HG03175 (cell line): Measurements from ENCODE around the gene IGFBPL1.

ENCODE experiments used
- ATAC-seq: cut with Tn5 transposase; IDR thresholded peaks from one replicate; pipeline ENCODE4 v1.9.1; 2021; ENCODE audit warnings: mild to moderate bottlenecking, moderate library complexity; ENCODE audit not compliant: unreplicated experiment

IGFBPL1 gene, protein sequence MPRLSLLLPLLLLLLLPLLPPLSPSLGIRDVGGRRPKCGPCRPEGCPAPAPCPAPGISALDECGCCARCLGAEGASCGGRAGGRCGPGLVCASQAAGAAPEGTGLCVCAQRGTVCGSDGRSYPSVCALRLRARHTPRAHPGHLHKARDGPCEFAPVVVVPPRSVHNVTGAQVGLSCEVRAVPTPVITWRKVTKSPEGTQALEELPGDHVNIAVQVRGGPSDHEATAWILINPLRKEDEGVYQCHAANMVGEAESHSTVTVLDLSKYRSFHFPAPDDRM

DNA sequence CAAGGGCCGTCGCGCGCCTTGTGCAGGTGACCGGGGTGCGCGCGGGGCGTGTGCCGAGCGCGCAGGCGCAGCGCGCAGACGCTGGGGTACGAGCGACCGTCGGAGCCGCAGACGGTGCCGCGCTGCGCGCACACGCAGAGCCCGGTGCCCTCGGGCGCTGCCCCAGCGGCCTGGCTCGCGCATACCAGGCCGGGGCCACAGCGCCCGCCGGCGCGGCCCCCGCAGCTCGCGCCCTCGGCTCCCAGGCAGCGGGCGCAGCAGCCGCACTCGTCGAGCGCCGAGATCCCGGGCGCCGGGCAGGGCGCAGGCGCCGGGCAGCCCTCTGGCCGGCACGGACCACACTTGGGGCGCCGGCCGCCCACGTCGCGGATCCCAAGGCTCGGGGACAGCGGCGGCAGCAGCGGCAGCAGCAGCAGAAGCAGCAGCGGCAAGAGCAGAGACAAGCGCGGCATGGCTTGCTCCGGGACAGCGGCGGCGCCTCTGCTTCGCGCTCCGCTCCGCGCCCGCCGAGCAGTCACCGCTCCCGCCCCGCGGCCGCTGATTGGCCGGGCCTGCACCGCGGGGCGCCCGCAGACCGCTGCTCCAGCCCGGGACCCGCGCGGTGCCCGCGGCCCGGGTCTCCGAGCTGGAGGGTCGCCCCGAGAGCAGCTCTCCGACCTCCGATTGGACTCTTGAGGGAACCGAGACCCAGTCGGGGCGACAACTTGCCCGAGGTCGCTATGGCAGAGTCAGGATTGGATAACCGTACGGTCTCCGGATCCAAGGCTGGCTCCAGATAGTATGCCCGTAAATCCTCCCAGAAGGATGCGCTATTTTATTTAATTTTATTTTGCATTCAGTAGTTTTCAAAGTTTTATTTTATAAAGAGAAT lies at the start of gene IGFBPL1:
Gene IGFBPL1, minus strand, starts transcription at position 482 of the 871 bp plus-strand sequence. Its CDS starts 30 bp downstream, at position 452.
- ATAC-seq: no peak

DNA sequence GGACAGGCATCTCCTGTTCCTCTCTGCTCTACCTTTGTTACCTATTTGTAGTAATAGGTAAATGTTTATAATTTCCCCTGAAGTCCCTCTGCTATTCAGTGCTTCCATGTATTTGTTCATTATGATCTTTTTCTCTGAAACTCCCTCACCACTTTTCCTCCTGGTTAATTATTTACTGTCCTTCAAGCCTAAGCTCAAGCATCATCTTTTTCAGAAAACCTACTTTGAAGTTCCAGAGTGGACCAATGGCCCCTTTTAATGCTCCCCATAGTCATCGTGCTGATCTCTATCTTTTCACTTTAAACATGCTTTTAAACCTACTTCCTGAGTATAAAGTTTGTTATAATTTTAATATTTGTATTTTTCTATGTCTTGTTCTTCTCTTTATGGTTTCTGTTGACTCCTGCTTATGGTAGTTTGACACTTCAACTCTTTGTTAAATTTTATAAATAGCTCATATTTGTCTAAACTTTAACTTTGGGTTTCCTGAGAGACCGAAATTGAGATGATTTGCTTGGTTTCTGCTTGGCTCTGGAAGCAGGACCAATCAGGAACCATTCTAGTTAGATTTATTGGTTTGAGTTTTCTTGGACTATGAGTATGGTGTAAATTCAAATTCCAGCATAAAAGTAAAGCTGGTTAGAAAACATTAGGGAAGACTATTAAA lies 48.5 kb upstream of the IGFBPL1 start:
- ATAC-seq: peak; percentile 67

DNA sequence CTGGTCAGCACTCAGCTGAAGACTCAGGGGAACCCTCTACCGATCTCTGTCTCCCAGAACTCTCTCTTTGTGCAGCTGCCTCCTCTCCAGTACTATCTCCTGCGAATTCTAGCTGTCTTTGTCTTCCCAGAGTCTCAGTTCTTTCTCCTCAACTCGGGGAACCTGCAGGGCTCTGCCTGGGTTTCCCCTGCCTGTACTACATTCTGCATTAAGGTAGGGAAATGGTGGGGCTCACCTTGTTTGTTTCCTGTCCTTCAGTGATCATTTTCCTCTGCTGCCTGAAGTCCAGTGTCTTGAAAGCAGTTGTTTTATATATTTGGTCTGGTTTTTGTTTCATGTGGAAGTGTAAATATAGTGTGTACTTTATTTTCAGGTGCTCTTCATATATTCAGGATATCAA lies 43.1 kb upstream of the IGFBPL1 start:
- ATAC-seq: no peak

DNA sequence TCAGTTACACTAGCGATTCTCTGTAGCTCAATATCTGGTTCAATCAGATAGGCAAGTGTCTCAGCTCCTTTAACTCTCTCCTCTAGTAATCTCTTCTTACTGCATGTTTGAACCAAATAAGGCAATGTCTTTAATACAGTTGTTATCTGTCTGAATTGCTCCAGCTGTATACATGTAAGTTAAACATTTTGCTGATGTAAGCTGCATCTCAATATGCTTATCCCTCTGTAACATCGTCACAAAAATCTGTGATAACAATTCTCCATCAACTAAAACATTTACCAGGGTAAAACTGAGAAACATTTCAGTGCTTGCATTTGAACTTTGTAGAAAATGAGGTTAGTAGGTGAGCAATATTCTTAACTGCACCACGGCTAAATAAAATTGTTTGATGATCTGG lies 29.6 kb upstream of the IGFBPL1 start:
- no peak for ATAC-seq

DNA sequence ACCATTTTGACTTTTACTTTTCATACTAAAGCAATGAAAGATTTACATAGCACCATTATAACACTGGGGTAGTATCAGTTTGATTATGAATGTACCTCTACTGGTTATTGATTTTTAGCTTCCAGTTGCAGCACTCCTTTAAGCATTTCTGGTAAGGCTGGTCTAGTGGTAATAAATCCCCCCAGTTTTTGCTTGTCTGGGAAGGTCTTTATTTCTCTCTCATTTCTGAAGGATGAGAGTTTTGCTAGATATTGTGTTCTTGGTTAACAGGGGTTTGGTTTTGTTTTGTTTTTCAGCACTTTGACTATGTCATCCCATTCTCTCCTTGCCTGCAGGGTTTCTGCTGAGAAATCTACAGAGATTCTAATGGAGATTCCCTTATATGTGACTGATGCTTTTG lies 26.9 kb upstream of the IGFBPL1 start:
- ATAC-seq: no peak

DNA sequence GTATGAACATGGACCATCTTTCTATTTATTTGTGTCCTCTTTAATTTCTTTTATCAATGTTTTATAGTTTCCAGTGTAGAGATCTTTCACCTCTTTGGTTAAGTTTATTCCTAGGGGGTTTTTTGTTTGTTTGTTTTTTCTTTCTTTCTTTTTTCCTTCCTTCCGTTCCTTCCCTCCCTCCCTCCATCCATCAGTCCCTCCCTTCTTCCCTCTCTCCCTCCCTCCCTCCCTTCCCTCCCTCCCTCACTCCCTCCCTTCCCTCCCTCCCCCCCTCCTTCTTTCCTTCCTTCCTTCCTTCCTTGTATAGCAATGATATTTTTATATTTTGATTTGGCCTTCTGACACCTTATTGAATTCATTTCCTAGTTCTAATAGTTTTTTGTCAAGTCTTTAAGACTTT lies 23.4 kb upstream of the IGFBPL1 start:
- no peak for ATAC-seq

DNA sequence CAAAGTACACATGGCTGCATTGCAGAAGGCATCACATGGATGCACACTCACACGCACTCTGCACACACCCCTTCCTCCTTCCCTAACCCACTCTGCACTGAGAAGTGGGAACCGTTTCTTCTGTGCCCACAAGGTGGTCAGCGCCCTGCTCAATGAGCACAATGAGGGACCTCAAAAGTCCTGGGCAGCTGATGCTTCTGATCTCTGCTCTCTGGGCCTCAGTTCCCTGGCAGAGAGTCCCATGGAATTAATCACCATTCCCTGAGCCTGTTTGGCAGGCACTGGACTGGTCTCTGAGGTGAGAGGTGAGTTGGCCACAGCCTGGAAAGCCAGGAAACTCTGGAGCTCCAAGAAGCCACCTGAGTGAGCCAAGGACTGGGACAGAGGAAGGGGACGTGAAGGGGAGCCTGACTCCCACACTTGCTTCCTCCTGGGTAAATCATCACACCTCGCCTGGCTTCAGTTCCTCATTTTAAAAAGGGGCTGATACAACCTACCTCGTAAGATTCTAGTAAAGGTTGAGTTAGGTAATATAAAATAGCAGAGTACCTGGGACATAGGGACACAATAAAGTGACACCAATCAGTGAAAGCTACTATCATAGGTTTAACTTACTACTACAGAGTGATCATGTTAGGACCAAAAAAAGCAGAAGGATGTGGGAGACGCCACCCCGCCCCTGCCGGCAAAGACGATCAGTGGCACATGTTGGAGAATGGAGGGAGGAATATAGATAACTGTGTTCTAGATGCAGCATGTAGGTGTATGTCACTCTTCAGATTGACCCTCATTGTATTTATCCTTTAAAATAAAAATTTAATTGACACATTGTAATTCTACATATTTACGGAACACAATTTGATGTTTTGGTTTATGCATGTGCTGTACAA lies 21.1 kb upstream of the IGFBPL1 start:
- peak; percentile 94 for ATAC-seq

DNA sequence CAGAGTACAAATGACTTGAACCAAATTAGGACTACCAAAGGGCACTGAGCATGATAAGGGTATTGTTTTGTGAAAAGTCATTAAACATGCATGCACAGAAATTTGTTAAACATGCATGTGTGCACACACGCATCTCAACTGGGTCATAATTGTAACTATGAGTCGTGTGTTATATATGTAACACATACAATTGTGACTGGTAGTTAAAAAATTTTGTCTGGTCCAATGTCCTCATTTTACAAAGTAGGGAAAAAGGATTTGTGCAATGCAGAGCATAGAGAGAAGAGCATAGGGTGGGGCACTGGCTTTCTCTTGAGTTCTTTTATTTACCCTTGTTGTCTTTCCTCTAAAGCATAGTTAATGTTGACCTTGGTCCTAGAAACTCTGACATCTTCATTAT lies 19.3 kb upstream of the IGFBPL1 start:
- no peak for ATAC-seq

DNA sequence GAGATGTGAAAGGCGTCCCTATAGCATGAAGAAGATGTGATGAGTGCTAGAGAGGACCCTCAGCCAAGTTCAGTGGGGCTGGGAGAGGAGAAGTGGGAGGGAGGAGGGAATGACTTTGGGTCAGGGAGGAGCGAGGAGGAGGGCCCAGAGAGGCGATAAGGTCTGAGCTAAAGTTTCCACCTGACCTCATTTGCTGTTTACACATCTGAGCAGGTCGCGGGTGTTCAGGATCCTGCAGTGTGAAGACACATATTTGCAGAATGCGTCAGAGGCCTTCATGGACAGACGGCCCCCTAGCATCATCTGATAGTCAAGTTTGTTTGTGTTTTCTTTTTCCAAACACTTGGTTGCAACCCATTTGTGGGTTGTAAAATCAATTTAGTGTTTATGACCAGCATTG lies 18.9 kb upstream of the IGFBPL1 start:
- ATAC-seq: no peak

DNA sequence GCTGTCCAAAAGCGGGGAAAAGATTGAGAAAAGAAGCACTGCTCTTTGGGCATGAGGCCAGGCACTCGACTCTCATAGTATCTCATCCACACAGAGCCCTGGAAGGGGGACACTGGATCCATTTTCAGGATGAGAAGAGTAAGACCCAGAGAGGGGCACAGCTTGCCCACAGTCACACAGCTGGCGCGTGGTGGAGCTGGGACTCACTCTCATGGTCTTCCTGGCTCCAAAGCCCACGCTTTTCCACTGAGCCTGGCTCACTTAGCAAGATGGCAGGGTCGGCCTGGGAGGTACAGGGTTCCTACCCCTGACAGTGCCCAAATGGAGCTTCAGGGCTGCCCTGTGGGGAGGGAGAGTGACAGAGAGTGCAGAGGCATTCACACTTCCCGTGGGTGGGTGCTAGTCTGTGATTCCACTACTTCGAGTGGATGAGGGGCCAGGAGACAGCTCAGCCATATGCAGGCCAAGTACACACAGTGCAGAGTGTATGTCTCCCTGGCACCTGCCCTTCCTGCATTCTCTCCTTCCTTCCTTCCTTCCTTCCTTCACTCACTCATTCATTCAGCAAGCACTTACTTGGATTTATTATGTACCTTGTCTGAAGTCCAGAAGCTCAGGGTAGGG lies 18.3 kb upstream of the IGFBPL1 start:
- no peak for ATAC-seq

DNA sequence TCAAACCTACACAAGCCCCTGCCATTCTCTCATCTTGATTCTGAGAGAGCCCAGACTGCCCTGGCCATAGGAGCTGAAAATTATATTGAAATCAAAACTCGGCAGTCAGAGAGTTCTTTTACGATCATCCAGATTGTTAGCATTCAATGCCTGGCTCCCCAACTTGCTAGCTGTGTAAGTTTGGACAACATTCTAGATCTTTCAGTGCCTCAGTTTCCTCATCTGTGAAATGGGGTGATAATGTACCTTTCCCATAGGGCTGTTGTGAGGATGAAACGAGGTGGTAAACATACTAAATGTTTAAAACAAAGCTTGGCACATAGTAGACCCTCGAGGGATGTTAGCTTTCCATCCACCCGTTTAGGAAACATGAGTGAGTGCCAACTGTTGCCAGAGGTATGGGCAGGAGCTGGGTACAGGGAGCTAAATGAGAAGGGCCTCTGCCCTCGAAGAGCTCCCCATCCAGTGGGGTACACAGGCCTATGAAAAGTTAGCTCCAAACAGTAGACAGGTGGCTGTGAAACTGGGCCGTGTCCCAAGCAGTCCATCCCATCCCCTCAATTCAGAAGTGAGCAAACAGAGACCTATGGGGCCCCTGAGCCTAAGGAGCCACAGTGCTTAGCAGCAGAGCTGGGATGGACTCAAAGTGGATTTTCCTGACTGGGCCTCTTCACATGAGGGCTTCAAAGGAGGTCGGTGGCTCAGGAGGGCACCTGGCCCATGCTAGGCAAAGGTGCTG lies 17.3 kb upstream of the IGFBPL1 start:
- ATAC-seq: no peak

DNA sequence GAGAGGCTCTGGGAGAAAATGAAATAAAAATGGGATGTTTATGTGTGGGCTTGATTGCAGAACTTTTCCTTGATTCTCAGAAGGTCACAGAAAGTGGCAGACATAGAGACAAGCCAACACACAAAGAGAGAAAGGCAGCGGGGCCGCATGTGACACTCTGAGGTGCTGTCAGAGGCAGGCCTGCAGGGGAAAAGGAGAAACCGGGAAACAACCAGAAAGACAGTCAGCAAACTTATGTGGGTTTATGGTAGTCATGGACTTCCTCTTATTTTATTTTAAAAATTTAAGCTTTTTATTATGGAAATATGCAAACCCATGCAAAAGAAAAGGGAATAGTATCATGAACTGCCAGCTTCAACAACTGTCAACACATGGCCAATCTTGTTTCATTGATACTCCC lies 16.3 kb upstream of the IGFBPL1 start:
- ATAC-seq: no peak

DNA sequence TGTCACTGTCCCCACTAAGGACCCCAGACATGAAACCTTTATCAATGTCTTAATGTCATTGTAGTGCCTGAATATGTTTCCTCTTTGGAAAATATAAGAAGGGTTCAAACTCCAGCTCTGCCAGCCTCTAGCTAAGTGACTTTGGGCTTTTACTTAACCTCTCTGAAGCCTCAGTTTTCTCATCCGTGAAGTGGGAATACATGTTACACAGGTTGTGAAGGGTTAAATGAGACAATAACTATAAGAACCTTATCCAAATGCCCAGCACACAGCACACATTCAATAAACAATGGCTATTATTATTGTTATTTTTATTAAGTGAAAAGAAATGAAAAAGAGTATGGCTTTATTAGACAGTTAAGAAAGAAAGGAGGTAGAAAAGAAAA lies 15.7 kb upstream of the IGFBPL1 start:
- no peak for ATAC-seq

DNA sequence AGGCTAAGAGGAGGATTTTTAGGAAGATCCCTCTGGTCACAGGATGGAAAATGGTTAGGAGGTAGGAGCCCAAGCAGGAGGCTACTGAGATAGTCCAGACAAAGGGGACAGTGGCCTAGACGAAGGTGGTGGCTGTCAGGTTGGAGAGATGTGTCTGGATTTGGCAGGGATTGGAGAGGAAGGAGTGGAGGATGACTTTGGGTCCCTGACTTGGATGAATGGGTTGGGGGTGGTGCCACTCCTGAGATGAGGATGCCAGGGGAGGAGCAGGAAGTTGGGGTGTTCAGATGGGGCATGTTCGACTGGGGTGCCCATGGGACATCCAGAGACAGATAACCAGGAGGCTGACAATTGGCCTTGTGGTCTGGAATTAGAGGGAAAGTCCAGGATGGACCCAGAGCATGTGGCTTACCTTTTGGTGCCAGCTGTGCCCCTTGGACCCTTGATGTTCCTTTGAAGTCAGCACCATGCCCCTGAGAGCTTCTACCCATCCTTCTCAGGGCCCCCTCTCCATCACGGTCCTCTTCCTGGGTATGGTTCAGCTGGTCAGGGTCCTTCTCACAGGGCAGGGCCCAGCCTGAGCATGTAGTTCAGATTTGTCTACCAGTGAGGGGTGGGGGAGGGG lies 15.1 kb upstream of the IGFBPL1 start:
- no peak for ATAC-seq

DNA sequence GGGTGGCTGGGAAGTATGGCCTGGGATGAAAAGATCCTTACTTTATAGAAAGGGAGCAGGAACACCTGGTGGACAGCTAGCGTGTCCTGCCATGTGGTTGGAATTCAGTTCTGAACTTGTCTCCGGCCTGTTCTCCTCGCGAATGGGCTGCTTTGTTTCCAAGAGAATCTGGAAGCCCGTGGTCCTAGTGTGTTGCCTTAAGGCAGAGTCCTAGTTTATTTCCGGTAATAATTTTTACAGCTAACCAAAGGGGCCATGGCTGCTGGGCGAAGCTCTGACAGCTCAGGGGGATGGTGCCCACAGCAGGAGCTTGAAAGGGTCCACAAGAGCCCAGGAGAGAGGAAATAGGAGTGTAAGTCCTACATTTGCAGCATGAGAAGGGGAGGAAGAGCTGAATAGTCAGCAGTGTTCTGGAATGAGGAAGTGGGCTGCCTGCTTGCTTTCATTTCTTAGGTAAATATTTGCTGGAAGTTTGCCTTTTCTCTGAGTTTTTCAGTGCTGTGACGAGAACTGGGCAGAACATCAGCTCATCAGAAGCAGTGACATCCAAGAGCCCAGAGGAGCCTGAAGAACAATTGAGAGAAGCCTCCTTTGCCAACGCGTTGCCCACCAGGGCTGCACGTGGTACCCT lies 13.1 kb upstream of the IGFBPL1 start:
- no peak for ATAC-seq

DNA sequence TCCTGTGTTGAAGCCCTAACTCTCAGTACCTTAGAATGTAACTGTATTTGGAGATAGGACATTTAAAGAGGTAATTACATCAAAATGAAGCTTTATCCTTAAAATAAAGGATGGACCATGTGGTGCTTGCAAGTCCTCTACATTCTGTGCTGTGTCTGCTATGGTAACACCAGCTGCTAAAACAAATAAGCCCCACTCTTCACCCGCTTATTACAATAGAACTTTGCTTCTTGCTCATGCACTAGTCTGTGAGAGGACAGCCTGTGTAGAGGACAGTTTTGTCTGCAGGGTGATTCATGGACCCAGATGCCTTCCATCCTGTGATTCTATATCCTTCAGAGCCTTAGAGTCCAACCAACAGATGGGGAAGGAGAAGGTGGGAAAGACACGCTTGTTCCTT lies 12.5 kb upstream of the IGFBPL1 start:
- no peak for ATAC-seq

DNA sequence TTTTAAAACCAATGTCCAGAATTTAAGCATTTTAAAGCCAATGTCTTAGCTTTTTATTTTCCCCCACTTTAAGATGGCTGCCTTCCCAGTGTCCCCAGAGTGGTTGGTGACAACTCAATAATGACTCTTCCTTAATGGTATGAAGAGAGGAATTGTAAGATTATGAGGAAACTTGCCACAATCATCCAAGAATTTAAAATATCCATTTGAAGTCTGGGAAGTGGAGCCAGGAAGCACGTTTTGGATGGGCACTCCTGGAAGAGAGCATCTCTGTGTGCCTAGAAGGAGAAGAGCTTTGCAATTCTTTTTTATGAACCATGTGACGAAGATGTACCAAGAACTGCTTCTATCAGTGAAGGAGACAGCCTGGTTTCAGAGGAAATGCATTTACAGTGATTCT lies 11.3 kb upstream of the IGFBPL1 start:
- ATAC-seq: no peak

DNA sequence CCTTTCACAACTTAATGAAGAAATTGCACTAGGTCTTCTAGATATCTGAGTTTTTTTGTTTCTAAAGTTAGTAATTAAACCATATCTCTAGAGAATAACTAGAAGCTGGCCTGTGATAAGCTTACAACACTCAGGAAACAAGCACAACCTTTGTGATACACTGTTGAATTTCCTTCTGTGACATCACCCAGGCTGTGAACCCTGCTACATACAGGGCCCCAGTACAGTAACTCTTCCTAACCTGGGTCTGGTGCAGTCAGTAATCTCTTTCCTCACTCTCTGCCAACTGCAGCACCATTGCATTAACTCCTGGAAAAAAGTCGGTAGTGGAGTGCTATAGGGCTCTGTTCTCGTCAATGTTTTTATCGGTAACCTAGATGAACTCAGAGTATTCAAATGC lies 10.6 kb upstream of the IGFBPL1 start:
- no peak for ATAC-seq

DNA sequence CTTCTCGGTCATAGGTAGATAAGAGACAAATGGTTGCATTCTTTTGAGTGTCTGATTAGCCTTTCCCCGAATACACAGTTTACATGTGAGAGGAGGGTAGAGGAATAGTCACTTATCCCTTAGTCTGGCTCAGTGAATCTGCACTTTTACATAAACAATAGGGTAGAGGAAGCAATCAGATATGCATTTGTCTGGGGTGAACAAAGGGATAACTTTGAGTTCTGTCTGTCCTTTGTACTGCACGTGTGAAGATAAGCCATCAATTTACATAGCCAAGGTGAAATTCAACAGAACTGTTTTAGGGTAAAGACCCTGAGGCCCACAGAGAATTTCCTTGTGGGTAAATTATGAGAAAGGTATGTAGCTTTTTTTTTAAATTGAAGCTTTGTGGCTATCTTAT lies 10.1 kb upstream of the IGFBPL1 start:
- ATAC-seq: no peak
